C4-2B (cell line): ENCODE results near the gene IL1R2.

Source experiments
- H3K27ac ChIP-seq: fragments of 450-650 bp; 2 replicates; pipeline ENCODE4 v1.5.1; 2017
- CTCF ChIP-seq: fragments of 450-650 bp; conservative IDR thresholded peaks from 2 replicates; pipeline ENCODE4 v1.5.1; 2017; ENCODE audit warnings: mild to moderate bottlenecking
- ZFX ChIP-seq: fragments of 450-650 bp; IDR thresholded peaks from 2 replicates; pipeline ENCODE4 v1.6.1; 2017

Gene IL1R2

GRCh38 chr2:102073168-102073724 lies 81.5 kb downstream of the IL1R2 start:
- H3K27ac ChIP-seq, result no peak overlapping the region

DNA sequence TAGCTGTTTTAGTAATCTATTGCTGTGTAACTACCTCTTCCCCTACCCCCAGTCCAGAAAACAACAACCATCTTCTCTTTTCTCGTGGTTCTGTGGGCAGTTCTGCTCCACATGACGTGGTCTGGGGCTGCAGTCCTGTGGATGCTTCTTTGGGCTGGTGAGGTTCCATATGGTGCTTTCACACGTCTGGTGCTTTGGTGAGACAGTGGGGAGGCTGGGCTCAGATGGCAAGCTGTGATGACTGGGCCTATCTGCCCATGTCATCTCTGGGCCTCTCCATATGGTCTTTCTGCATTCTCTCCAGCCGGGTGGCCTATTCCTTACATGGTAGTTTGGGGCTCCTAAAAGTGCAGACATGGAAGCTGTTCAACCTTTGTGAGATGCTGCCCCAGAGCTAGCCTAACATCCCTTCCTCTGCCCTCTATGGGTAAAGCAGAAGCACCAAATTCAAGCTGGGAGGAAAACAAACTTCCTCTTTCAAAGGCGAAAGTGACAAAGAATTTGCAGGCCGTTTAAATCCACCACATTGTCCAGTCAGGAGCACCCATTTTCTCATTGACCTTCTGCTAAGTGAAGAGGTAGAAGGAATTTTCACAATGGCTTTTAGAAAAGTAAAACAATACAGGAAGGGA lies 82.5 kb downstream of the IL1R2 start:
- TF ChIP-seq CTCF, result no peak
- TF ChIP-seq ZFX, result no peak
- no peak overlapping the region for H3K27ac ChIP-seq

More at GRCh38 chr2:102073168-102073724, 81.5 kb downstream of the IL1R2 start:
- TF ChIP-seq CTCF, result no peak
- no peak for TF ChIP-seq ZFX

DNA sequence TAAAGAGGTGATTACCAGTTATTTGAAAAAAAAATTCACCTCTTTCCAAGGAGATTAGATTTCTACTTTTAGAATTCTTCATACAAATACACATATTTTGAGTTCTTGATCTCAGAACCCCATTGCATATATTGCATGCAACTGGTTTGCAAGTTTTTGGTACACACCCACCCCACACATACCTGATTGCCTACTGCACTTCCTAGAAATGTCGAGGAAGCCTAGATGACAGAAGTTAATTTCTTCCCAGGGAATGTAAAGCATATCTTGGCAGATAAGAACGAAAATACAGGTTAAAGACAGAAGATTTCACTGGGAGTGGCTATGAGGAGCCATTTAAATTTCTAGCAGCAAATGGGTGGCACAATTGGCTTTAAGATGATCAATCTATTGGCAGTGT lies 83.7 kb downstream of the IL1R2 start:
- no peak for TF ChIP-seq ZFX
- TF ChIP-seq CTCF, result no peak
- no peak overlapping the region for H3K27ac ChIP-seq

GRCh38 chr2:102076512-102076911 lies 84.8 kb downstream of the IL1R2 start:
- TF ChIP-seq ZFX (no peak), CTCF (no peak)
- H3K27ac ChIP-seq, result no peak overlapping the region
